ENCODE measurements around the gene HTR7.
A peak's percentile ranks its signal among the peaks of the same experiment; 100 is the strongest.

HTR7 gene

GRCh38 chr10:90740265-90740664 is 117.6 kb downstream of the HTR7 start:
- Histone ChIP-seq H3K27ac (ENCODE audit: low read depth, low read length) (no peak overlapping the region), H3K9me3 (ENCODE audit: control insufficient read depth, insufficient read depth, low read length) (no peaks in the 10 kb centered on the region), H3K9ac (ENCODE audit: low read depth, low read length) (no peak overlapping the region), H3K4me3 (ENCODE audit: low read depth, low read length) (no peak overlapping the region), H3K36me3 (ENCODE audit: control insufficient read depth, insufficient read depth, low read length) (no peaks in the 10 kb centered on the region), H3K27me3 (ENCODE audit: control insufficient read depth, insufficient read depth, low read length) (no peaks in the 10 kb centered on the region), H3K4me1 (ENCODE audit: control insufficient read depth, insufficient read depth, low read length) (no peaks in the 10 kb centered on the region; the same call in 1 of the 2 replicates)

- peaks cover 12% of the 10 kb centered on the region for H3K4me1 ChIP-seq (ENCODE audit: control insufficient read depth, insufficient read depth, low read length)
- H3K4me3 ChIP-seq (ENCODE audit: low read depth, low read length): no peak overlapping the region
- H3K9ac ChIP-seq (ENCODE audit: low read depth, low read length): no peak overlapping the region
- H3K36me3 ChIP-seq (ENCODE audit: control insufficient read depth, insufficient read depth, low read length): no peaks in the 10 kb centered on the region
- H3K9me3 ChIP-seq (ENCODE audit: control insufficient read depth, insufficient read depth, low read length): no peaks in the 10 kb centered on the region
- H3K27ac ChIP-seq (ENCODE audit: low read depth, low read length): no peak overlapping the region
- H3K27me3 ChIP-seq (ENCODE audit: control insufficient read depth, insufficient read depth, low read length): no peaks in the 10 kb centered on the region
Measured at GRCh38 chr10:90738885-90739284, 119.0 kb downstream of the HTR7 start.

GRCh38 chr10:90734415-90734814 is 123.4 kb downstream of the HTR7 start:
- Histone ChIP-seq H3K9ac (ENCODE audit: low read depth, low read length) (no peak overlapping the region), H3K4me1 (ENCODE audit: control insufficient read depth, insufficient read depth, low read length) (peaks cover 19% of the 10 kb centered on the region), H3K9me3 (ENCODE audit: control insufficient read depth, insufficient read depth, low read length) (no peaks in the 10 kb centered on the region), H3K36me3 (ENCODE audit: control insufficient read depth, insufficient read depth, low read length) (no peaks in the 10 kb centered on the region), H3K27ac (ENCODE audit: low read depth, low read length) (peak overlapping the region; percentile 40), H3K4me3 (ENCODE audit: low read depth, low read length) (no peak overlapping the region), H3K27me3 (ENCODE audit: control insufficient read depth, insufficient read depth, low read length) (no peaks in the 10 kb centered on the region)

- H3K9ac ChIP-seq (ENCODE audit: low read depth, low read length): no peak overlapping the region
- H3K4me1 ChIP-seq (ENCODE audit: control insufficient read depth, insufficient read depth, low read length): peaks cover 19% of the 10 kb centered on the region
- no peaks in the 10 kb centered on the region for H3K9me3 ChIP-seq (ENCODE audit: control insufficient read depth, insufficient read depth, low read length)
- H3K27ac ChIP-seq (ENCODE audit: low read depth, low read length): no peak overlapping the region
- H3K36me3 ChIP-seq (ENCODE audit: control insufficient read depth, insufficient read depth, low read length): no peaks in the 10 kb centered on the region
- H3K4me3 ChIP-seq (ENCODE audit: low read depth, low read length): no peak overlapping the region
- no peaks in the 10 kb centered on the region for H3K27me3 ChIP-seq (ENCODE audit: control insufficient read depth, insufficient read depth, low read length)
Measured at GRCh38 chr10:90732581-90732980, 125.3 kb downstream of the HTR7 start.

- peaks cover 30% of the 10 kb centered on the region for H3K4me1 ChIP-seq (ENCODE audit: control insufficient read depth, insufficient read depth, low read length)
- no peaks in the 10 kb centered on the region for H3K9me3 ChIP-seq (ENCODE audit: control insufficient read depth, insufficient read depth, low read length)
- peak overlapping the region; percentile 77 for H3K27ac ChIP-seq (ENCODE audit: low read depth, low read length)
- H3K27me3 ChIP-seq (ENCODE audit: control insufficient read depth, insufficient read depth, low read length): no peaks in the 10 kb centered on the region
- no peak overlapping the region for H3K4me3 ChIP-seq (ENCODE audit: low read depth, low read length)
- H3K9ac ChIP-seq (ENCODE audit: low read depth, low read length): peak overlapping the region; percentile 4; the same call in 1 of the 2 replicates
- no peaks in the 10 kb centered on the region for H3K36me3 ChIP-seq (ENCODE audit: control insufficient read depth, insufficient read depth, low read length)
Measured at GRCh38 chr10:90723416-90724068, 134.3 kb downstream of the HTR7 start.

GRCh38 chr10:90722832-90723231 is 135.0 kb downstream of the HTR7 start:
- no peak overlapping the region for H3K9ac ChIP-seq (ENCODE audit: low read depth, low read length)
- peaks cover 33% of the 10 kb centered on the region for H3K4me1 ChIP-seq (ENCODE audit: control insufficient read depth, insufficient read depth, low read length)
- H3K27me3 ChIP-seq (ENCODE audit: control insufficient read depth, insufficient read depth, low read length): no peaks in the 10 kb centered on the region
- peak overlapping the region; percentile 4 for H3K27ac ChIP-seq (ENCODE audit: low read depth, low read length)
- no peaks in the 10 kb centered on the region for H3K9me3 ChIP-seq (ENCODE audit: control insufficient read depth, insufficient read depth, low read length)
- H3K4me3 ChIP-seq (ENCODE audit: low read depth, low read length): no peak overlapping the region
- no peaks in the 10 kb centered on the region for H3K36me3 ChIP-seq (ENCODE audit: control insufficient read depth, insufficient read depth, low read length)

GRCh38 chr10:90718182-90718581 is 139.7 kb downstream of the HTR7 start:
- H3K4me1 ChIP-seq (ENCODE audit: control insufficient read depth, insufficient read depth, low read length): peaks cover 4% of the 10 kb centered on the region
- H3K9ac ChIP-seq (ENCODE audit: low read depth, low read length): no peak overlapping the region
- H3K36me3 ChIP-seq (ENCODE audit: control insufficient read depth, insufficient read depth, low read length): no peaks in the 10 kb centered on the region
- no peak overlapping the region for H3K4me3 ChIP-seq (ENCODE audit: low read depth, low read length)
- no peak overlapping the region for H3K27ac ChIP-seq (ENCODE audit: low read depth, low read length)
- H3K27me3 ChIP-seq (ENCODE audit: control insufficient read depth, insufficient read depth, low read length): no peaks in the 10 kb centered on the region
- H3K9me3 ChIP-seq (ENCODE audit: control insufficient read depth, insufficient read depth, low read length): no peaks in the 10 kb centered on the region

- no peaks in the 10 kb centered on the region for H3K27me3 ChIP-seq (ENCODE audit: control insufficient read depth, insufficient read depth, low read length)
- H3K9me3 ChIP-seq (ENCODE audit: control insufficient read depth, insufficient read depth, low read length): no peaks in the 10 kb centered on the region
- H3K36me3 ChIP-seq (ENCODE audit: control insufficient read depth, insufficient read depth, low read length): no peaks in the 10 kb centered on the region
- no peak overlapping the region for H3K27ac ChIP-seq (ENCODE audit: low read depth, low read length)
- no peak overlapping the region for H3K4me3 ChIP-seq (ENCODE audit: low read depth, low read length)
- H3K4me1 ChIP-seq (ENCODE audit: control insufficient read depth, insufficient read depth, low read length): peaks cover 9% of the 10 kb centered on the region; the same call in 1 of the 2 replicates
- no peak overlapping the region for H3K9ac ChIP-seq (ENCODE audit: low read depth, low read length)
Measured at GRCh38 chr10:90712529-90712928, 145.3 kb downstream of the HTR7 start.

GRCh38 chr10:90709727-90710126 is 148.1 kb downstream of the HTR7 start:
- no peaks in the 10 kb centered on the region for H3K36me3 ChIP-seq (ENCODE audit: control insufficient read depth, insufficient read depth, low read length)
- H3K27ac ChIP-seq (ENCODE audit: low read depth, low read length): no peak overlapping the region
- H3K9ac ChIP-seq (ENCODE audit: low read depth, low read length): no peak overlapping the region
- H3K9me3 ChIP-seq (ENCODE audit: control insufficient read depth, insufficient read depth, low read length): no peaks in the 10 kb centered on the region
- H3K4me1 ChIP-seq (ENCODE audit: control insufficient read depth, insufficient read depth, low read length): peaks cover 9% of the 10 kb centered on the region; the same call in 1 of the 2 replicates
- no peaks in the 10 kb centered on the region for H3K27me3 ChIP-seq (ENCODE audit: control insufficient read depth, insufficient read depth, low read length)
- H3K4me3 ChIP-seq (ENCODE audit: low read depth, low read length): no peak overlapping the region

GRCh38 chr10:90707657-90708056 is 150.2 kb downstream of the HTR7 start:
- Histone ChIP-seq H3K4me1 (ENCODE audit: control insufficient read depth, insufficient read depth, low read length) (peaks cover 9% of the 10 kb centered on the region; the same call in 1 of the 2 replicates), H3K27ac (ENCODE audit: low read depth, low read length) (no peak overlapping the region), H3K9ac (ENCODE audit: low read depth, low read length) (no peak overlapping the region), H3K9me3 (ENCODE audit: control insufficient read depth, insufficient read depth, low read length) (no peaks in the 10 kb centered on the region), H3K36me3 (ENCODE audit: control insufficient read depth, insufficient read depth, low read length) (no peaks in the 10 kb centered on the region), H3K4me3 (ENCODE audit: low read depth, low read length) (no peak overlapping the region), H3K27me3 (ENCODE audit: control insufficient read depth, insufficient read depth, low read length) (no peaks in the 10 kb centered on the region)

GRCh38 chr10:90701428-90701827 is 156.4 kb downstream of the HTR7 start:
- no peaks in the 10 kb centered on the region for H3K9me3 ChIP-seq (ENCODE audit: control insufficient read depth, insufficient read depth, low read length)
- no peak overlapping the region for H3K4me3 ChIP-seq (ENCODE audit: low read depth, low read length)
- no peaks in the 10 kb centered on the region for H3K27me3 ChIP-seq (ENCODE audit: control insufficient read depth, insufficient read depth, low read length)
- no peak overlapping the region for H3K9ac ChIP-seq (ENCODE audit: low read depth, low read length)
- no peaks in the 10 kb centered on the region for H3K36me3 ChIP-seq (ENCODE audit: control insufficient read depth, insufficient read depth, low read length)
- H3K4me1 ChIP-seq (ENCODE audit: control insufficient read depth, insufficient read depth, low read length): no peaks in the 10 kb centered on the region
- no peak overlapping the region for H3K27ac ChIP-seq (ENCODE audit: low read depth, low read length)

Measured in HUES48 (cell line).